Astrocyte (in vitro differentiated cells and primary cell): ENCODE data around the gene FAAH2. TPM values are rescaled to one million over a fixed set of nuclear protein-coding genes. Genes with fewer than 3 reads are reported as not detected.

Experiments
- DNase-seq: peaks from one replicate; pipeline ENCODE4 v3.0.0-alpha.2; 2010; ENCODE audit warnings: low read depth
- FAIRE-seq: peaks from 2 replicates; lab custom pipeline; 2011; peaks lifted over from hg19 to GRCh38; lab: Jason Lieb, UNC
- H2AFZ ChIP-seq: 2 replicates; pipeline ENCODE4 v1.6.0; 2012; ENCODE audit warnings: low read depth, low read length, inconsistent platforms
- H3K27ac ChIP-seq: 2 replicates; pipeline ENCODE4 v1.5.1; 2011; ENCODE audit warnings: low read depth, low read length, inconsistent platforms
- H3K27me3 ChIP-seq: 2 replicates; pipeline ENCODE4 v1.6.0; 2011; ENCODE audit warnings: low read length, inconsistent platforms; ENCODE audit not compliant: insufficient read depth
- H3K36me3 ChIP-seq: 2 replicates; pipeline ENCODE4 v1.5.1; 2011; ENCODE audit warnings: low read length, inconsistent platforms; ENCODE audit not compliant: insufficient read depth
- H3K4me1 ChIP-seq: 2 replicates; pipeline ENCODE4 v1.5.1; 2011; ENCODE audit warnings: low read length, inconsistent platforms; ENCODE audit not compliant: insufficient read depth
- H3K4me2 ChIP-seq: 2 replicates; pipeline ENCODE4 v1.6.0; 2012; ENCODE audit warnings: low read length, inconsistent platforms
- H3K4me3 ChIP-seq: 2 replicates; pipeline ENCODE4 v1.5.1; 2011; ENCODE audit warnings: low read depth, mild to moderate bottlenecking, low read length, inconsistent platforms; ENCODE audit not compliant: insufficient read depth
- H3K79me2 ChIP-seq: 2 replicates; pipeline ENCODE4 v1.6.0; 2012; ENCODE audit warnings: mild to moderate bottlenecking, low read length, inconsistent platforms; ENCODE audit not compliant: insufficient read depth
- H3K9ac ChIP-seq: 2 replicates; pipeline ENCODE4 v1.6.0; 2012; ENCODE audit warnings: mild to moderate bottlenecking, low read length, inconsistent platforms
- H3K9me3 ChIP-seq: 2 replicates; pipeline ENCODE4 v1.5.1; 2012; ENCODE audit warnings: low read depth, mild to moderate bottlenecking, low read length, inconsistent platforms; ENCODE audit not compliant: insufficient read depth
- H4K20me1 ChIP-seq: 2 replicates; pipeline ENCODE4 v1.6.0; 2012; ENCODE audit warnings: low read length, inconsistent platforms; ENCODE audit not compliant: insufficient read depth
- H3K27ac Mint-ChIP-seq: one replicate; pipeline ENCODE4 v1.8.0; 2021; ENCODE audit warnings: mild to moderate bottlenecking, mixed read lengths; ENCODE audit not compliant: unreplicated experiment
- H3K27me3 Mint-ChIP-seq: one replicate; pipeline ENCODE4 v1.8.0; 2021; ENCODE audit warnings: low read depth, mixed read lengths; ENCODE audit not compliant: unreplicated experiment
- H3K36me3 Mint-ChIP-seq: one replicate; pipeline ENCODE4 v1.8.0; 2021; ENCODE audit warnings: low read depth, mixed read lengths; ENCODE audit not compliant: unreplicated experiment
- H3K4me1 Mint-ChIP-seq: one replicate; pipeline ENCODE4 v1.8.0; 2021; ENCODE audit warnings: low read depth, mixed read lengths; ENCODE audit not compliant: unreplicated experiment
- H3K4me3 Mint-ChIP-seq: one replicate; pipeline ENCODE4 v1.8.0; 2021; ENCODE audit warnings: mild to moderate bottlenecking, moderate library complexity, mixed read lengths; ENCODE audit not compliant: unreplicated experiment
- H3K9me3 Mint-ChIP-seq: one replicate; pipeline ENCODE4 v1.8.0; 2021; ENCODE audit warnings: mild to moderate bottlenecking, mixed read lengths; ENCODE audit not compliant: unreplicated experiment
- CTCF ChIP-seq: IDR thresholded peaks from 2 replicates; pipeline ENCODE4 v1.5.1; 2011; ENCODE audit warnings: low read depth, mild to moderate bottlenecking, inconsistent platforms, low read length, moderate library complexity; ENCODE audit not compliant: insufficient read depth
- EZH2 ChIP-seq: IDR thresholded peaks from 2 replicates; pipeline ENCODE4 v1.6.1; 2012; ENCODE audit warnings: mild to moderate bottlenecking, low read length, inconsistent platforms; ENCODE audit not compliant: insufficient read depth
- total RNA-seq: library from RNA; stranded (reverse); gene quantifications from 2 replicates; pipeline ENCODE4 v1.2.1, GENCODE V29; 2021

FAAH2 gene
- total RNA-seq, 1 donor from 2014 or later = 0.20 TPM

GRCh38 chrX:57406149-57406548, 119.6 kb downstream of the FAAH2 start:
- H3K4me3 Mint-ChIP-seq = no peak overlapping the region
- Histone ChIP-seq H3K4me1 (no peaks in the 10 kb centered on the region), H3K4me2 (no peak overlapping the region), H3K79me2 (no peaks in the 10 kb centered on the region), H3K4me3 (no peak overlapping the region), H3K36me3 (no peaks in the 10 kb centered on the region), H4K20me1 (no peaks in the 10 kb centered on the region), H2AFZ (no peak overlapping the region), H3K27ac (no peak overlapping the region), H3K9ac (no peak overlapping the region), H3K27me3 (no peaks in the 10 kb centered on the region), H3K9me3 (no peaks in the 10 kb centered on the region)
- no peaks in the 10 kb centered on the region for H3K4me1 Mint-ChIP-seq
- no peak for FAIRE-seq
- TF ChIP-seq EZH2 (no peak), CTCF (no peak)
- no peaks in the 10 kb centered on the region for H3K36me3 Mint-ChIP-seq
- no peak overlapping the region for H3K27ac Mint-ChIP-seq
- DNase-seq = no peak
- H3K9me3 Mint-ChIP-seq = no peaks in the 10 kb centered on the region
- H3K27me3 Mint-ChIP-seq = no peaks in the 10 kb centered on the region

DNA sequence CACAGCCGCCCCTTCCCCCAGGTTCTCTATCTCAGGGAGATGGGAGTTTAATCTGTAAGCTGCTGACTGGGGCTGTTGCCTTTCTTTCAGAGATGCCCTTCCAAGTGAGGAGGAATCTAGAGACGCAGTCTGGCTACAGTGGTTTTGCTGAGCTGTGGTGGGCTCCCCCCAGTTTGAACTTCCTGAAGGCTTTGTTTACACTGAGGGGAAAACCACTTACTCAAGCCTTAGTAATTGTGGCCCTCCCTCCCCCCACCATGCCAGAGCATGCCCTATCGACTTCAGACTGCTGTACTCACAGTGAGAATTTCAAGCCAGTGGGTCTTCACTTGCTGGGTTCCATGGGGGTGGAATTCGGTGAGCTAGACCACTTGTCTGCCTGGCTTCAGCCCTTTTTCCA, 131.3 kb downstream of the FAAH2 start:
- H3K4me1 Mint-ChIP-seq = no peaks in the 10 kb centered on the region
- no peaks in the 10 kb centered on the region for H4K20me1 ChIP-seq
- H3K4me2 ChIP-seq = no peak overlapping the region
- no peaks in the 10 kb centered on the region for H3K9me3 ChIP-seq
- no peaks in the 10 kb centered on the region for H3K27me3 ChIP-seq
- no peak overlapping the region for H3K4me3 Mint-ChIP-seq
- H2AFZ ChIP-seq = no peak overlapping the region
- no peak for TF ChIP-seq EZH2
- no peak for TF ChIP-seq CTCF
- no peak overlapping the region for H3K27ac ChIP-seq
- H3K36me3 ChIP-seq = no peaks in the 10 kb centered on the region
- peaks cover 2% of the 10 kb centered on the region for H3K9me3 Mint-ChIP-seq
- H3K4me1 ChIP-seq = no peaks in the 10 kb centered on the region
- FAIRE-seq (no peak), DNase-seq (no peak)
- H3K4me3 ChIP-seq = no peak overlapping the region
- H3K27ac Mint-ChIP-seq = no peak overlapping the region
- H3K27me3 Mint-ChIP-seq = no peaks in the 10 kb centered on the region
- H3K79me2 ChIP-seq = no peaks in the 10 kb centered on the region
- no peak overlapping the region for H3K9ac ChIP-seq
- no peaks in the 10 kb centered on the region for H3K36me3 Mint-ChIP-seq

GRCh38 chrX:57422289-57422688, 135.8 kb downstream of the FAAH2 start:
- Mint-ChIP-seq H3K4me3 (no peak overlapping the region), H3K27me3 (no peaks in the 10 kb centered on the region), H3K9me3 (peaks cover 2% of the 10 kb centered on the region), H3K36me3 (no peaks in the 10 kb centered on the region), H3K4me1 (no peaks in the 10 kb centered on the region), H3K27ac (no peak overlapping the region)
- no peaks in the 10 kb centered on the region for H3K79me2 ChIP-seq
- no peak overlapping the region for H2AFZ ChIP-seq
- H3K4me1 ChIP-seq = no peaks in the 10 kb centered on the region
- FAIRE-seq (peak; percentile 88), DNase-seq (no peak)
- no peaks in the 10 kb centered on the region for H4K20me1 ChIP-seq
- H3K27me3 ChIP-seq = no peaks in the 10 kb centered on the region
- H3K4me3 ChIP-seq = no peak overlapping the region
- TF ChIP-seq EZH2 (no peak), CTCF (no peak)
- no peaks in the 10 kb centered on the region for H3K36me3 ChIP-seq
- H3K9me3 ChIP-seq = no peaks in the 10 kb centered on the region
- H3K27ac ChIP-seq = no peak overlapping the region
- no peak overlapping the region for H3K4me2 ChIP-seq
- H3K9ac ChIP-seq = no peak overlapping the region
